Right lung (tissue), 5 donors: ENCODE data around the gene AKT1. TPM values are rescaled to one million over a fixed set of nuclear protein-coding genes. Genes with fewer than 3 reads are reported as not detected.

Experiments
- DNase-seq, 2 donors: peaks; one replicate each; pipeline ENCODE4 v3.0.0-alpha.2; 2013
- polyA plus RNA-seq, 5 donors: library from polyadenylated mRNA; unstranded; fragments of 120-200 nt; gene quantifications; one replicate each; pipeline versions ENCODE4 v1.2.1 to v1.2.3, GENCODE V29; 2013; ENCODE audit warnings: inconsistent platforms in 1 of 5, low replicate concordance in 1 of 5; ENCODE audit not compliant: insufficient read length in 5 of 5, insufficient read depth in 1 of 5

AKT1 gene
- polyA plus RNA-seq, 5 donors = 124 to 240 (median 138) TPM

- no peak for DNase-seq
Observed at GRCh38 chr14:104775073-104775489, 20.5 kb downstream of the AKT1 start.

DNA sequence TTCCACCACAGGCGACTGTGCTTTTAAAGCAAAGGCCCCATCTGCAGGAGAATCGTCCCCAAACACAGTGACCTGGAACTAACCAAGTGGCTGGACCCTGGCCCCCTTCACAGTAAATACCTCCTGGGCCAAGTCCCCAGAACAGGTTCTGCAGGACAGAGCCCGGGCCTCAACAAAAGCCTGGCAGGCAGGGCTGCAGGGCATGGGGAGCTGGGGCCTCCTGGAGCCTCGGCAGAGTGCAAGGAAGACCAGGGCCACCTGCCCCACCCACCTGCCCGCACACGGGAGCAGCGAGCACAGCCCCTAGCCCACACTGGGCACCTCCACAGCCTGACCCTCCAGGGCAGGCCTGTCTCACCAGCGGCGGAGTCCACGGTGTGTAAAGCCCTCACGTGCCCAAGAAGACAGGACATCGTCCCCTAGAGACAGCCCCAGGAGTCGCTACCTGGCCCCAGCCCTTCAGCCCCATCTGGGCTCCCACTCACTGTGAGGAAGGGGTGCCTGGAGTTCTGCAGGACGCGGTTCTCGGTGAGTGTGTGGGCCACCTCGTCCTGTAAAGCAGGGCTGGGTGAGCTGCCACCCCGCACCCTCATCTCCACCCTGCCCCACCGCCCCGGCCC, 21.0 kb downstream of the AKT1 start:
- no peak for DNase-seq

GRCh38 chr14:104773505-104774452, 21.8 kb downstream of the AKT1 start:
- DNase-seq = no peak

DNA sequence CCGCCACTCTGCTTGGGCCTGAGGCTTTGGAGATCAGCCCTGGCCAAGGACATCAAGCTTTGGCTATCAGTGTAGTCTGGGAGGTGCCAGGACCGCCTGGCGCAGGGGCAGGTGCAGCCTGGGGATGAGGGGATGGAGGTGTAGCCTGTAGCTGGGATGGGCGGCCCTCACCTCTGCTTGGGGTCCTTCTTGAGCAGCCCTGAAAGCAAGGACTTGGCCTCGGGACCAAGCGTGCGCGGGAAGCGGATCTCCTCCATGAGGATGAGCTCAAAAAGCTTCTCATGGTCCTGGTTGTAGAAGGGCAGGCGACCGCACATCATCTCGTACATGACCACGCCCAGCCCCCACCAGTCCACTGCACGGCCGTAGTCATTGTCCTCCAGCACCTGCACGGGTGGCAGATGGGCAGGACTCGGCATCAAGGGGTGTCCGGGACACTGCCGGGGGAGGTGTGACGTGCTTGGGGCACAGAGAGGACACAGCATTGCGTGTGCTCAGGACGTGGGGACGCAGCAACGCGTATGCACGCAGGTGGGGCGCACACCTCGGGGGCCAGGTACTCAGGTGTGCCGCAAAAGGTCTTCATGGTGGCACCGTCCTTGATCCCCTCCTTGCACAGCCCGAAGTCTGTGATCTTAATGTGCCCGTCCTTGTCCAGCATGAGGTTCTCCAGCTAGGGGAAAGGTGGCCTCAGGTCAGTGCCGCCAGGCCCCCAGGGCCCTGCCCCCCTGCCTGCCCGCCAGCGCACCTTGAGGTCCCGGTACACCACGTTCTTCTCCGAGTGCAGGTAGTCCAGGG, 22.6 kb downstream of the AKT1 start:
- DNase-seq = no peak

GRCh38 chr14:104771918-104772706, 23.4 kb downstream of the AKT1 start:
- no peak for DNase-seq

DNA sequence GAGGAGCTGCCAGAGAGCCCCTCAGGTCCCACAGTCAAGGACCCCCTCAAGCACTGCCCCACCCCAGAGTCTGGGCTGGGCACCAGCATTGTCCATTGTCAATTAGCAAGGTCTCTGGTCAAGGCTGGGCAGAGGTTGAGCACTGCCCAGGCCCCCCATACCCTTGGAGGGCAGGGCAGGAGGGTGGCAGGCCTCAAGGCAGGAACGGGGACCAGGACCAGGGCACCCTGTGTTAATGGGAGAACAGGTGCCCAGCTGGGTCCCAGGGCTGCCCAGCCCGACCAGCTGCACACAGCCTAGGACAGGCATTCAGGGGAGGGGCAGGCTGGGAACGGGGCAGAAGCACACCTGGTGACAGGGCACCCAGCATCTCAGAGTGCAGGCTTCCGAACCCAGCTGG, 24.2 kb downstream of the AKT1 start:
- no peak for DNase-seq

DNA sequence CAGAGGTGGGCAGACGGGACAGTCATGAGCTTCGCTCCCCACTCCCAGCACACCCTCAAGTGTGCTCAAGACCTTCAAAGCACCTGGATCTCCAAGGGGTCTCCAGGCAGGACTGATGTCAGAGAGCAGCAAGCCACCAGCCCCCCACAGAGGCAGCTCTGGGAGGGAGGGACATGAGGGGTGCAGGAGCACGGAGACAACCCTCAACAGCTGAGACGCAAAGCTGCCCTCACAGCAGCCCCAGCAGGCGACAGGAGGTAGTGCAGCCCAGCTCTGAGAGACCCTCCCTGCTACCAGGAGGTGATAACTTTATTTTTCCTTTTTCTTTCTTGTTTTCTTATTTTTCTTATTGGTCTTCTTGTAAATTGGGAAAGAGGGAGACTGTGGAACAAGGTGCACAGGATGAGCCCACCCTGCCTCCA, 24.7 kb downstream of the AKT1 start:
- DNase-seq = no peak

DNA sequence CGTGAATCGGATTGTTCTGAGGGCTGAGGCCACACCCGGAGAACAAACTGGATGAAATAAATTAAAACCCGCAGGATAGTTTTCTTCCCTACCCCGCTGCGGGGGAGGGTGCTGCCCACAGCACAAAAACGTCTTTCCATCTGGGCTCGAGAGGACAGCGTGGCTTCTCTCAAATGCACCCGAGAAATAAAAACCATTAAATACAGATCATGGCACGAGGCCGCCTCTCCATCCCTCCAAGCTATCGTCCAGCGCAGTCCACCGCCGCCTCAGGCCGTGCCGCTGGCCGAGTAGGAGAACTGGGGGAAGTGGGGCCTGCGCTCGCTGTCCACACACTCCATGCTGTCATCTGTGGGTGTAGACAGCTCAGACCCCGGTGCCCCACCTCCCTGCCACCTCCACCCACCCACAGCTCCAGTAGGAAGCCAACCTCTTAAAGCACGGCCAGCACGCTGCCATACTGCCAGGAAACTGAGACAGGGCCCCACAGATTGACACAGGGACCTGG, 25.4 kb downstream of the AKT1 start:
- DNase-seq = no peak

GRCh38 chr14:104769324-104770071, 26.1 kb downstream of the AKT1 start:
- no peak for DNase-seq

DNA sequence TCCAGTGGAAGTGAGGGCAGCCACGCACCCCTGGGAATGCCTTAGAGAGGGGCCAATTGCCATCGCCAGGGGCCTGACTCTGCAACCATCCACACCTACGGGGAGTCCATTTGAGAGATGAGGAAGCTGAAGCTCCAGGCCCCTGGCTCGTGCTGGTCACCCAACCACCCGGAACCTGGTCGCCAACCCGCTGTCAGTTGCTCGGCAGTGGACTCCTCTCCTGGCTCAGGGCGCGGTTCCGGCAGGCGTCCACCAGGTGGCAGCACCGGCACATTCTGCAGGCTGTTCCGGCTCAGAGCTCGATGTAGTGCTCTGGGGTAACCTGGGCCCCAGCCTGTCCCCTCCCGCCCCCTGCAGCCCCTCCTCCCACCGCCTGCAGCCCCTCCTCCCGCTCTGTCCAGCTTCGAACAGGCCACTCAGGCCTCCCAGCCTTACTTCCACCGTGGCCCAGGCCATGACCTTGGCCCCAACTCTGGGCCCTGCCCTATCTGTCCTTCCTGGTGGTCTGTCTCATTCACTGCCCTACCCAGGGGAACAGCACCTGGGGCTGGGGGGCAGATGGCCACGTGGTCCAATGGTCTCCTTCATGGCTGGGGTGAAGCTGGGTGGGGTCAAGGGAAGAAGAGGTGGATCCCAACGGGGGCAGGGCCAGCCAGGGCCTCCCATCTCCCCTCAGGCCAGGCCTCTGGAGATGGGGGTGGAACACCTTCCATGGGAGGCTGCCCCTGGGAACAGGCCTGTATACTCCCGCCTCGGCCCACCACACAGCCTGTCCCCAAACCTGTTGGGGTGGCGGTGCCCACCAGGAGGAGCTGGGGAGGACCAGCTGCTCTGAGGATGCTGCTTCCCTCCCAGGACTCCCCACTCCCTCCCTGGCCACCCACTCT, 26.9 kb downstream of the AKT1 start:
- DNase-seq = peak; percentile 75 to 82

DNA sequence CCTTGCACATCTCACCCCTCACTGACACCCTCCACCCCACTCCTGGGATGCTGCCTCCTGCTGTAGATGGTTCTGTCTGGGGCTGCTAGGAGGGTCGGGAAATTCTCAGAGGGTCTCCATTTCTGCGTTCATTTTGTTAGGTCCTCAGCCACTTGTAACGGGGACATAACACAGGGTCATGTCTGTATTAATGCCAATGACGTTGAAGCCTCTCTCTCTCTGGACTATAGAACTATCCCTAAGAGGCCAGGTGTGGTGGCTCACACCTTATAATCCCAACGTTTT, 28.0 kb downstream of the AKT1 start:
- DNase-seq = no peak

GRCh38 chr14:104766863-104767633, 28.5 kb downstream of the AKT1 start:
- no peak for DNase-seq

- no peak for DNase-seq
Observed at GRCh38 chr14:104766256-104766862, 29.2 kb downstream of the AKT1 start.

- no peak for DNase-seq
Observed at GRCh38 chr14:104765517-104765916, 30.0 kb downstream of the AKT1 start.

DNA sequence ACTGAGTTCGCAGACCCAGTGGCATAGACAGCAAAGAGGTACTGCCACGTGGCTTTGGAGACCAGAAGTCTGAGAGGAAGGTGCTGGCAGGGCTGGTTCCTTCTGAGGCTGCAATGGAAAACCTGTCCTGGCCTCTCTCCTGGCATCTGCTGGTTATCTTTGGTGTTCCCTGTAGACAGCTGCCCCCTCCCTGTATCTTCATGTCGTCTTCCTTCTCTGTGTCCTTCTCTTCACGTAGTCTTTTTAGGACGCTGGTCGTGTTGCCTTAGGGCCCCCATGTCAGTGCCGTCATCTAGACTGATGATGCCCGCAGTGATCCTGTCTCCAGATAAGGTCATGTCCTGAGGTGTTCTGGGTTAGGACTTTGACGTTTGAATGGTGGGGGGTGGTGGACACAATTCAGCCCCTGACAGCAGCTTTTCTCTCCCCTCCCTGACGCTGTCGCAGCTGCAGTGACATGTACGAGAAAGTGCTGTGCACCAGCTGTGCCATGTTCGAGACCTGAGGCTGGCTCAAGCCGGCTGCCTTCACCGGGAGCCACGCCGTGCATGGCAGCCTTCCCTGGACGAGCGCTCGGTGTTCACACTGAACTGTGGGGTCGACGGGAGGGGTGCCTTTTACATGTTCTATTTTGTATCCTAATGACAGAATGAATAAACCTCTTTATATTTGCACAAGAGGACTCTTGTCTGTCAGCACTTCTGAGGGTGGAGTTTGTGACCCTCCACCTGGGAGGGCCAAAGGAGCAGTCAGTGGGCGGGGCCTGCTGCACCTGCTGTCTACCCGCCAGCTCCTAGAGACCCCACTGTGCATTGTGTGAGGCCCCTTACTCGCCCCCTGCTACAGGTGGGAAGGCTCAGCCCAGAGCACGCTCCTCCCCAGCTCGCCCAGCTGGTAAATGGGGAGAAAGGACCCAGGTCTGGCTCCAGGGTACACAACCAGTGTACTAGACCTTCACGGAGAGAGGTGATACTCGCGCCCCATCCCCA, 36.3 kb downstream of the AKT1 start:
- no peak for DNase-seq

GRCh38 chr14:104757681-104758392, 37.7 kb downstream of the AKT1 start:
- DNase-seq = no peak

DNA sequence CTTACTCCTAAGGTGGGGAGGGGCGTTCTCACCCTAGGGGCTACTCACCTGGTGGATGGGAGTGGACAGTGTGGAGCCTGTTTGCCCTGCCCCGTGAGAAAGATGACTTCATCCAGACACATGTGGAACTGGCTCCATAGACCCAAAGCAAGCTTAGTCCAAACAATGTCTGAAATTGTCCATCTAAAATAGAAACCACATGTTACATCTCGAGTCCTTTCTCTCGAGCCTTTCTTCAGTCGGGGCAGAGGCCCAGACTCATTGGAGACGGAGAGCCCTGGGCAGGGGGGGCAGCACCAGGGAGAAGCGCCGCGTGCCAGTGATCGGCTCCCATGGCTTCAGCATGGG, 38.3 kb downstream of the AKT1 start:
- DNase-seq = no peak
